Lung (tissue), 12 donors: ENCODE data around the gene CELSR3. TPM values are rescaled to one million over a fixed set of nuclear protein-coding genes. Genes with fewer than 3 reads are reported as not detected.

Experiments
- ATAC-seq: fragments of 200-7000 bp; cut with Tn5 transposase; one replicate; pipeline ENCODE4 v1.9.1; 2020; ENCODE audit warnings: moderate number of reproducible peaks; ENCODE audit not compliant: insufficient read depth, low FRiP score
- DNase-seq, 3 donors: peaks; one replicate each; pipeline ENCODE4 v3.0.0-alpha.2; 2013 to 2017
- H3K27ac ChIP-seq, 2 donors: one replicate each; pipeline ENCODE4 v1.5.1; 2013; ENCODE audit warnings: mild to moderate bottlenecking in 2 of 2, moderate library complexity in 2 of 2, control low read depth in 1 of 2, inconsistent platforms in 1 of 2, low read depth in 1 of 2, low read length in 1 of 2
- H3K27me3 ChIP-seq, 3 donors: one replicate each; pipeline ENCODE4 v1.5.1; 2013; ENCODE audit warnings: low read length in 2 of 3; ENCODE audit not compliant: control insufficient read depth in 3 of 3, insufficient read depth in 3 of 3
- H3K36me3 ChIP-seq, 4 donors: one replicate each; pipeline ENCODE4 v1.5.1; 2013; ENCODE audit warnings: low read length in 4 of 4, mild to moderate bottlenecking in 1 of 4, moderate library complexity in 1 of 4; ENCODE audit not compliant: control insufficient read depth in 4 of 4, insufficient read depth in 4 of 4
- H3K4me1 ChIP-seq, 5 donors: one replicate each; pipeline ENCODE4 v1.5.1; 2013; ENCODE audit warnings: low read length in 5 of 5, mild to moderate bottlenecking in 2 of 5, moderate library complexity in 1 of 5; ENCODE audit not compliant: control insufficient read depth in 5 of 5, insufficient read depth in 5 of 5
- H3K4me3 ChIP-seq: one replicate; pipeline ENCODE4 v1.5.1; 2013; ENCODE audit warnings: mild to moderate bottlenecking, control low read depth, moderate library complexity
- H3K9ac ChIP-seq, 2 donors: one replicate each; pipeline ENCODE4 v1.5.1; 2013; ENCODE audit warnings: low read length in 2 of 2, control low read depth in 1 of 2; ENCODE audit not compliant: insufficient read depth in 1 of 2
- H3K9me3 ChIP-seq, 4 donors: one replicate each; pipeline ENCODE4 v1.5.1; 2013; ENCODE audit warnings: low read length in 3 of 4, mild to moderate bottlenecking in 1 of 4, moderate library complexity in 1 of 4; ENCODE audit not compliant: control insufficient read depth in 4 of 4, insufficient read depth in 3 of 4
- CTCF ChIP-seq: IDR thresholded peaks from 2 replicates; pipeline ENCODE4 v1.5.1; 2012; ENCODE audit warnings: mild to moderate bottlenecking; ENCODE audit errors: control extremely low read depth, extremely low read depth
- WGBS, 2 donors: extraction: QIAGEN DNeasy Blood & Tissue Kit; methylation state at CpG; one replicate each; pipeline ENCODE4 v1.1.7; 2013; 5-methylcytosine and 5-hydroxymethylcytosine counted together
- polyA plus RNA-seq, 2 donors: library from polyadenylated mRNA; stranded (reverse); fragments of 200-250 nt; gene quantifications; one replicate each; pipeline ENCODE4 v1.2.1, GENCODE V29; 2013
- total RNA-seq, 2 donors: library from RNA; depleted of rRNA in 1 of 2; stranded (reverse); fragments of >200 nt in 1 of 2; gene quantifications; one replicate each; pipeline ENCODE4 v1.2.1, GENCODE V29; 2014 to 2021
- donor health status: control.
- donor health status: control.
- donor health status: Bipolar disorder and iron deficiency.
- donor health status: healthy.
- donor health status: DM: yes; HTN: yes; CAD: no.

The CELSR3 gene
- total and polyA plus RNA-seq, 4 donors = 0.71 to 2.0 (median 1.4) TPM

DNA sequence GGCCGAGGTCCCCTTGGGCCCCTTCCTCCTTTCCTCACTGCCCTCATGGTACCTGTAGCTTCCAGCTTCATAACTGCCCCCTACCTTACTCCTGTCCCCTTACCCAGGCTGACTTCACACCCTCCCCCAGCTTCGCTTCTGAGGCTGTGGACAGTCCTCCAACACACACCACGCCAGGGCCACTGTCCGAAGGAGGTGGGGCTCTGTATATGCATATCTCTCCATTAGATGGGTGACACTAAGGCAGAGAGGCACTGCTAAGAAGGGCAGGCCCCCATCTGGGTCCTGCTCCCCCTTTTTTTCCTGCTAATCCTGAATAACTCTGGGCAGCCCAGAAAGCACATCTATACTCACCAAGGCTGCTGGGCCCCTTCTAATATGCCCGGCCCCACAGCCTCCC, 66.5 kb downstream of the CELSR3 start:
- Histone ChIP-seq H3K9me3 (no peaks in the 10 kb centered on the region), H3K9ac (no peak overlapping the region), H3K27me3 (peaks cover 0 to 17% (median 0%) of the 10 kb centered on the region in 3 donors), H3K27ac (no peak overlapping the region), H3K4me1 (peaks cover 2 to 36% (median 11%) of the 10 kb centered on the region in 5 donors), H3K36me3 (peaks cover 7 to 36% (median 19%) of the 10 kb centered on the region in 4 donors), H3K4me3 (no peak overlapping the region)
- DNase-seq (no peak), ATAC-seq (no peak)
- WGBS, 2 donors = 74% methylated on average over 5 of the region's 5 CpGs
- TF ChIP-seq CTCF = no peak

- Histone ChIP-seq H3K9ac (peak overlapping the region in 1 of 2 donors; percentile 13), H3K36me3 (peaks cover 2 to 31% (median 15%) of the 10 kb centered on the region in 4 donors), H3K4me3 (no peak overlapping the region), H3K27me3 (peaks cover 0 to 17% (median 0%) of the 10 kb centered on the region in 3 donors), H3K4me1 (peaks cover 2 to 36% (median 11%) of the 10 kb centered on the region in 5 donors), H3K9me3 (no peaks in the 10 kb centered on the region), H3K27ac (no peak overlapping the region)
- no peak for TF ChIP-seq CTCF
- DNase-seq (peak; percentile 49 to 53 (median 52)), ATAC-seq (peak; percentile 32)
- WGBS, 2 donors = 25 to 47% methylated on average over 10 of the region's 10 CpGs
Observed at GRCh38 chr3:48595526-48596121, 67.1 kb downstream of the CELSR3 start.

GRCh38 chr3:48595075-48595525, 67.6 kb downstream of the CELSR3 start, which contains the start of gene COL7A1:
COL7A1 (minus strand) TSS chr3:48595329; CDS start chr3:48595159, 170 bp downstream.
- peaks cover 2 to 36% (median 11%) of the 10 kb centered on the region in 5 donors for H3K4me1 ChIP-seq
- no peak for TF ChIP-seq CTCF
- no peaks in the 10 kb centered on the region for H3K9me3 ChIP-seq
- ATAC-seq = no peak
- DNase-seq = peak; percentile 9 to 33 (median 23)
- WGBS, 2 donors = 5 to 18% methylated on average over 31 to 35 of the region's 35 CpGs
- H3K27me3 ChIP-seq = peaks cover 0 to 17% (median 0%) of the 10 kb centered on the region in 3 donors
- H3K9ac ChIP-seq = peak within 1 kb of the TSS; percentile 11 to 23
- H3K36me3 ChIP-seq = peaks cover 0 to 26% (median 12%) of the 10 kb centered on the region in 4 donors
- no peak within 1 kb of the TSS for H3K27ac ChIP-seq
- H3K4me3 ChIP-seq = no peak within 1 kb of the TSS
